Measurements from ENCODE around the gene ADCY1. TPM values are rescaled to one million over a fixed set of nuclear protein-coding genes. Genes with fewer than 3 reads are reported as not detected.

Gene ADCY1
- total RNA-seq, 4 donors from 2014 or later, result 0.34 to 1.9 (median 0.37) TPM

DNA sequence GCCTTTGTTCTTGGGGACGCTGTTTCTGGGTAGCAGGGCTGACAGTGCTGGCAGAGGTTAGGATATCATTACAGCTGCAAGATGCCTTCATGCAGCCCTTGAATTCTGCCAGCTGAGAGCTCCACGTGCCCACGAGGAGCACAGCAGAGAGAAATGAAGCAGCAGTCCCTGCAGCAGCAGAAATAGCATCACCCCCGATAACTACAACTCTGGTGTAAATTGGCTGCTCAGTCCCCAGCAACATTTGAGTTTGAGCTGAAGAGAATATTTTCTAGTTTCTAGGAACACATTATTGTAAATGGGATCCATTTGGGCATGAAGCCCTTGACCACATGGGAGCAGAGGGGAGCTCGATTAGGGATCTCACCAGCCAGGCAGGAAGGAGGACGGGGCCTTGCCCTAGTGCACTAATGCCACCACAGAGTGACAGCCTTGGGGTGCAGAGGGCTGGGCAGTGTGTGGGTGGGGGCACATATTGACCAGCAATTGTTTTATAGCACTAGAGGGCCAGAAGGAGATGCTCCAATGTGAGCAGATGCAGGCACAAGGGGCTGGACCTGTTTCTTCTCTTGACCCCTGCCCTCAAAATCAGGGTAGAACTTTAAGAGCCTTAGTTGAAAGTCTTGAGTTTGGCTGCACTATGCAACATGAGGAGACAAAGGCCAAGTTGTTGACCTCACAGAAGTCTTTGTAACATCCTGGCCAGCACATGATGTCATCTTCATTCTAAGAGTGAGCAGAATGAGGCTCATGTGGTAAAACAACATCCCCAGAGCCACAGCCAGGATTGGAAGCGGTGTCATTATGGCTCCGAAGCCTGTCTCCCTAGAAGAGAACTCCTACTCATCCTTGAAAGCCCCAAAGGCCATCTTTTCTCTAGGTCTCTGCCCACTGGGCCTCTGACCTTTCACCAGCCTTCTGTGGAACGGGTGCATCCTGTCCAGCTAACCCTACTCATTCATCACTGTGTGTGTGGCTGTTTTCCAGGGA, 52.6 kb downstream of the ADCY1 start:
- no peaks in the 10 kb centered on the region for H3K9me3 ChIP-seq
- no peaks in the 10 kb centered on the region for H3K36me3 ChIP-seq
- no peaks in the 10 kb centered on the region for H3K27me3 ChIP-seq
- TF ChIP-seq POLR2A (IDR thresholded peaks at IDR 0.05), result no peak
- TF ChIP-seq, protein P1, sequence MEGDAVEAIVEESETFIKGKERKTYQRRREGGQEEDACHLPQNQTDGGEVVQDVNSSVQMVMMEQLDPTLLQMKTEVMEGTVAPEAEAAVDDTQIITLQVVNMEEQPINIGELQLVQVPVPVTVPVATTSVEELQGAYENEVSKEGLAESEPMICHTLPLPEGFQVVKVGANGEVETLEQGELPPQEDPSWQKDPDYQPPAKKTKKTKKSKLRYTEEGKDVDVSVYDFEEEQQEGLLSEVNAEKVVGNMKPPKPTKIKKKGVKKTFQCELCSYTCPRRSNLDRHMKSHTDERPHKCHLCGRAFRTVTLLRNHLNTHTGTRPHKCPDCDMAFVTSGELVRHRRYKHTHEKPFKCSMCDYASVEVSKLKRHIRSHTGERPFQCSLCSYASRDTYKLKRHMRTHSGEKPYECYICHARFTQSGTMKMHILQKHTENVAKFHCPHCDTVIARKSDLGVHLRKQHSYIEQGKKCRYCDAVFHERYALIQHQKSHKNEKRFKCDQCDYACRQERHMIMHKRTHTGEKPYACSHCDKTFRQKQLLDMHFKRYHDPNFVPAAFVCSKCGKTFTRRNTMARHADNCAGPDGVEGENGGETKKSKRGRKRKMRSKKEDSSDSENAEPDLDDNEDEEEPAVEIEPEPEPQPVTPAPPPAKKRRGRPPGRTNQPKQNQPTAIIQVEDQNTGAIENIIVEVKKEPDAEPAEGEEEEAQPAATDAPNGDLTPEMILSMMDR (IDR thresholded peaks at IDR 0.05), result no peak
- DNase-seq, result no peak
- intact Hi-C loops (cut with DNase I), result no loop called here
- WGBS, 2 donors, result 68 to 80% methylated on average over 5 to 7 of the region's 9 CpGs
- no peak overlapping the region for H3K27ac ChIP-seq
- H3K4me1 ChIP-seq, result no peaks in the 10 kb centered on the region
- H3K4me3 ChIP-seq, result no peak overlapping the region

DNA sequence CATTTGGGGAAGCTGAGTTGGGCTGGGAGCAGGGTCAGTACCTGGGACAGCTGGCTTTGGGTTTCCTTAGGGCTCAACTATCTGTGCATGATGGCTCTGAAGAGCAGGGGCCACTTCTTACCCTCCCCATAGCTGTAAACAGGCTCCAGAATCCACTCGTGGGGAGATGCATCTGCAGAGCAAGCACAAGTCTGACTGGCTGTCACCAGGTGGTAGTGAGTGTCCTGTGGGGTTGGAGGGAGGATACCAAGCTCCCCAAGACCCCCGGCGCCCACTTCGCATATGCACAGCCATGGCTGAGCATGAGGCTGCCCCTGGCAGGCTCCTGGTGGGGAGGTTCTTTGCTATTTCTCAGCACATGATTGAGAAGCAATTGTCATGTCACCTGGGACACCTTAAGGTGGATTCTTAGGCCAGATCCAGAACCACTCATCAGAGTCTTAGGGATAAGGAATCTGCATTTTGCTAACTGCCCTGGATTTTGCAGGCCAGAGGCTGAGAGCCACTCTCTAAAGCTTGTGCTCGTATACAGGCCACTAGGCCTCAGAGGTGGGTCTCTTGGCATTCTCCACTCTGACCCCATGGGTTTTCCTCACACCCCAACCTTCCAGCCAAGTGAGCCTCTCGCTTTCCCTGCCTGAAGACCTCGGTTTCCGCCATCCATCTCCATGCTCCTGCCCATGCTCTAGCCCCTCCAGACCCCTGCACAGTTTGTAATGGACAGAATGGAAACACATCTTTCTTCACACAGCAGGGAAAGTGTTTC, 53.7 kb downstream of the ADCY1 start:
- Histone ChIP-seq H3K27ac (no peak overlapping the region), H3K9me3 (no peaks in the 10 kb centered on the region), H3K4me1 (no peaks in the 10 kb centered on the region), H3K4me3 (no peak overlapping the region), H3K27me3 (no peaks in the 10 kb centered on the region), H3K36me3 (no peaks in the 10 kb centered on the region)
- 80 to 89% methylated on average over 4 of the region's 8 CpGs for WGBS, 2 donors
- TF ChIP-seq, protein P1 (IDR thresholded peaks at IDR 0.05), result no peak
- TF ChIP-seq POLR2A (IDR thresholded peaks at IDR 0.05), result no peak
- intact Hi-C loops (cut with DNase I), result no loop called here
- DNase-seq, result no peak

DNA sequence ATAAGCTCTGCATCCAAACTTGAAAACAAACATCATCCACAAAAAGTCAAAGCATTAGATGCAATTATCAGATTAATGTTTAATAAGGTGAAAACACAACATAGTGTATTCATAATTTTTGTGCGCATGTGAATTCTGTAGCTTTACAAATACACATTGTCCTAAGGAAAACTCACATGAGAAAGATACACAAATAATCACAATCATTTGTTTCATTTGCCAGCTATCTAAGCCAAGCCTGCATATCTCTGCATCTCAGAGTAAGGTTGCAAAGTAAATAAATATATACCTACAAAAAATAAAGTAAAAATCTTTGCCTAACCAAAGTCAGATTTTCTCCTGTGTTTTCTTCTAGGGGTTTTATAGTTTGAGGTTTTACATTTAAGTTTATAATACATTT, 57.4 kb downstream of the ADCY1 start:
- TF ChIP-seq, protein P1 (IDR thresholded peaks at IDR 0.05), result no peak
- no peak for TF ChIP-seq POLR2A (IDR thresholded peaks at IDR 0.05)
- H3K27me3 ChIP-seq, result no peaks in the 10 kb centered on the region
- H3K36me3 ChIP-seq, result no peaks in the 10 kb centered on the region
- WGBS, 2 donors, result 91 to 93% methylated on average over 1 of the region's 1 CpG
- no peaks in the 10 kb centered on the region for H3K4me1 ChIP-seq
- intact Hi-C loops (cut with DNase I), result no loop called here
- H3K27ac ChIP-seq, result no peak overlapping the region
- H3K4me3 ChIP-seq, result no peak overlapping the region
- H3K9me3 ChIP-seq, result no peaks in the 10 kb centered on the region
- no peak for DNase-seq

DNA sequence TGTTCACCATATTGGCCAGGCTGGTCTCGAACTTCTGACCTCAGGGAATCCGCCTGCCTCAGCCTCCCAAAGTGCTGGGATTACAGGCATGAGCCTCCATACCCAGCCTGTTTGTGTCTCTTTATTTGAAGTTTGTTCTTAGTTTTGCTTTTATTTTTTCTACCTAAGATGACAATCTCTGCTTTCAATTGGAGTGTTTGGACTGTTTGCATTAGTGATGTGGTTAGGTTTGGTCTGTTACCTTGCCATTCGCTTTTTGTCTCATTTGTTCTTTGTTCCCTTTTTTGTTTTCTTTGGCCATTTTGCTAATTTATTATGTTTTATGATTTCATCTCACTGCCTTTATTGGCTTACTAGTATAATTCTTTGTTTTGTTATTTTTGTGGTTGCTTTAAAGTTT, 62.6 kb downstream of the ADCY1 start:
- no peaks in the 10 kb centered on the region for H3K36me3 ChIP-seq
- intact Hi-C loops (cut with DNase I), result no loop called here
- WGBS, 2 donors, result 67 to 76% methylated on average over 3 of the region's 3 CpGs
- no peak for TF ChIP-seq POLR2A (IDR thresholded peaks at IDR 0.05)
- TF ChIP-seq, protein P1 (IDR thresholded peaks at IDR 0.05), result no peak
- H3K27me3 ChIP-seq, result no peaks in the 10 kb centered on the region
- DNase-seq, result no peak
- no peaks in the 10 kb centered on the region for H3K9me3 ChIP-seq
- H3K4me1 ChIP-seq, result no peaks in the 10 kb centered on the region
- no peak overlapping the region for H3K4me3 ChIP-seq
- no peak overlapping the region for H3K27ac ChIP-seq

DNA sequence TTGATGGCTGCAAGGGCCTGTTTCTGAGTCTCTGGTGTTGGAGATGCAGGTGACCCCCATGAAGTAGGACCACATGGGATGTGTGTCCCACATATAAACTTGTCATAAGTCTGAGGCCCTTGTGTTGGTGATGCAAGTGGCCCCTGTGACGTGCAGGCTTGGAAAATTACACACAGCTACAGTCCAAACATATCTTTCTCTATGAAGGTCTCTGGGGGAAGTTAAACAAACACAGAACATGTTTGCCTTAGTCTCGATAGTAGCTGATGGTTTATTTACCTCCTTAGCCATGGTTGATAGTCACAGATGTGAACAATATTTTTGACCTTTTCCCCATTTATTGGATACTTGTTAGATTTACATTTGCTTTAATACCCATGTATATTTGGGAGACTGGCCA, 64.7 kb downstream of the ADCY1 start:
- WGBS, 2 donors, result 35 to 43% methylated on average over 2 of the region's 2 CpGs
- no peak overlapping the region for H3K27ac ChIP-seq
- H3K4me3 ChIP-seq, result no peak overlapping the region
- no peak for DNase-seq
- no peaks in the 10 kb centered on the region for H3K9me3 ChIP-seq
- no peaks in the 10 kb centered on the region for H3K36me3 ChIP-seq
- TF ChIP-seq POLR2A (IDR thresholded peaks at IDR 0.05), result no peak
- TF ChIP-seq, protein P1 (IDR thresholded peaks at IDR 0.05), result no peak
- H3K4me1 ChIP-seq, result no peaks in the 10 kb centered on the region
- intact Hi-C loops (cut with DNase I), result no loop called here
- H3K27me3 ChIP-seq, result no peaks in the 10 kb centered on the region

Data from esophagus squamous epithelium (tissue), 5 donors.